H1 (cell line): ENCODE measurements around the gene GOLGA1. TPM values are rescaled to one million over a fixed set of nuclear protein-coding genes. Genes with fewer than 3 reads are reported as not detected.

Source experiments
- ATF2 ChIP-seq: IDR thresholded peaks from 2 replicates; pipeline ENCODE4 v1.6.1; 2012; ENCODE audit warnings: low read length, inconsistent platforms
- polyA plus RNA-seq, 7 experiments: library from polyadenylated mRNA; depleted of rRNA in 3 of 7; stranded (reverse) in 5 of 7; unstranded in 2 of 7; fragments of >200 nt in 5 of 7; fragments of 200-250 nt in 2 of 7; gene quantifications; 1 replicate in 5 of 7; 2 replicates in 1 of 7; 4 replicates in 1 of 7; pipeline versions ENCODE4 v1.2.1 to v1.2.3, GENCODE V29; 2011 to 2013; ENCODE audit warnings: missing spikeins in 2 of 7, mixed read lengths in 2 of 7
- total RNA-seq: library from RNA; stranded (reverse); fragmentation: NEBNext Ultra II Directional; extraction: Animal tissue kit (Norgen Biotek cat#: 25700); gene quantifications from 2 replicates; pipeline ENCODE4 v1.2.1, GENCODE V29; 2021

The GOLGA1 gene
- total and polyA plus RNA-seq, 2 of the 8 experiments (the other 6 are each of a cell fraction or from before 2014, with no cell fraction given): 4.8 to 6.5 TPM

- no peak for TF ChIP-seq ATF2
These were observed 27.5 kb downstream of the GOLGA1 start (continued) for GRCh38 chr9:124913378-124913777.
